Endometrium (tissue), 2 donors: Measurements from ENCODE around the gene CATSPERZ.

Experiments
- FAIRE-seq: peaks from 2 replicates; lab custom pipeline; 2012; peaks lifted over from hg19 to GRCh38; lab: Jason Lieb, UNC
- donor health status: control.
- donor health status: control.

Gene CATSPERZ

DNA sequence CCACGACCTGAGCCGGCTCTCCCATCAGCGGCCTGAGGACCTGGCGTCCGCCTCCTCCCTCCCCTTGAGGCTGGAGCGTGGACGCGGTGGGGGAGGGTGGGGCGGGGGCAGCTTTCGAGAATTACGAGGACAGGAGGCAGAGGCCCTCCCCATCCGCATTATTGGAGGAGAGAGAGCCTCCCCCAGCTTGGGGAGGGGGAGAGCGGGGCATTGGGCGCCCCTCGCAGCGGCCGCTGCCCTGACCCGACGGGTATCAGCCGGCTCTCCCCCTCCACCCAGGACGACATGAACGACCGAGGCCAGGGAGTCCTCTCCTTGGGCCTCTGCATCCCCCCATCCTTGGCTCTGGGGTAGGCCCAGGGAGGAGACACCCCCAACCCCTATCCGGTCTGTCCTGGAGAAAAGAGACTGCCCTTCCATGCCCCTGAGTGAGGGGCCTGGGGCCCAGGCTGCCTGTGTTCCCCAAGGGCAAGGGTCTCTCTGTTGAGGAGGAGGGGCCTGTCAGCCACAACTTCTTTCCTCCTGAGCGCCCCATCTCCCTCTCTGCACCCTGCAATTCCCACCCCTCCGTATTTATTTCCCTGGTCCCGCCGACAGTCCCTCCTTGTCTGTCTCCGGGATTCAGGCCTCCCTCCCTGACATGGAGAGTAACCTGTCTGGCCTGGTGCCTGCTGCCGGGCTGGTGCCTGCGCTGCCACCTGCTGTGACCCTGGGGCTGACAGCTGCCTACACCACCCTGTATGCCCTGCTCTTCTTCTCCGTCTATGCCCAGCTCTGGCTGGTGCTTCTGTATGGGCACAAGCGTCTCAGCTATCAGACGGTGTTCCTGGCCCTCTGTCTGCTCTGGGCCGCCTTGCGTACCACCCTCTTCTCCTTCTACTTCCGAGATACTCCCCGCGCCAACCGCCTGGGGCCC is 14.0 kb upstream of the CATSPERZ start:
- FAIRE-seq: no peak

DNA sequence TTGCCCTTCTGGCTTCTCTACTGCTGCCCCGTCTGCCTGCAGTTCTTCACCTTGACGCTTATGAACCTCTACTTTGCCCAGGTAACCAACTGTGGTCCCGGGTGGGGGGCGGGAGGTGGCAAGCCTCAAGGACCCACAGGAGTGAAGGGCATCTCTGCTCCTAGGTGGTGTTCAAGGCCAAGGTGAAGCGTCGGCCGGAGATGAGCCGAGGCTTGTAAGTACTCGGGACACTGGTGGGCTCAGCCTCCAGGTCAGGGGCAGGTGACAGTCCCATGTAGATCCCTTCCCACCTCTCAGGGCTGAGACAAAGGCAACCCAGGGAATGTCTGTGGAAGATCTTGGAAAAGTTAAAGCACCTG is 13.4 kb upstream of the CATSPERZ start:
- FAIRE-seq: no peak

DNA sequence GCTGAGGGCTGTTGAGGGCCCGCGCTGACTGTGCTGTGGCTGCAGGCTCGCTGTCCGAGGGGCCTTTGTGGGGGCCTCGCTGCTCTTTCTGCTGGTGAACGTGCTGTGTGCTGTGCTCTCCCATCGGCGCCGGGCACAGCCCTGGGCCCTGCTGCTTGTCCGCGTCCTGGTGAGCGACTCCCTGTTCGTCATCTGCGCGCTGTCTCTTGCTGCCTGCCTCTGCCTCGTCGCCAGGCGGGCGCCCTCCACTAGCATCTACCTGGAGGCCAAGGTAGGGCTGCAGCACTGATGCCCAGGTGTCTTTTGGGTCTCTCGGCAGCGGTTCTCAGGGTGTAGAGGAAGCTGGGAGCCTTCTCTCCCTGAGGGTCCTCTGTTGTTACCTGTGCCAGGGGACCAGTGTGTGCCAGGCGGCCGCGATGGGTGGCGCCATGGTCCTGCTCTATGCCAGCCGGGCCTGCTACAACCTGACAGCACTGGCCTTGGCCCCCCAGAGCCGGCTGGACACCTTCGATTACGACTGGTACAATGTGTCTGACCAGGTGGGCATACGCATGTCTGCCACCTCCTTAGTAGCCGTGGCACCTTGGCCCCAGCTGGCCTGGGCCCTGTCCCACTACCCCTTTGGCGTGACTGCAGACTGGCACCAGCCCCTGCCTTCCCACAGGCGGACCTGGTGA is 12.3 kb upstream of the CATSPERZ start:
- FAIRE-seq: no peak

DNA sequence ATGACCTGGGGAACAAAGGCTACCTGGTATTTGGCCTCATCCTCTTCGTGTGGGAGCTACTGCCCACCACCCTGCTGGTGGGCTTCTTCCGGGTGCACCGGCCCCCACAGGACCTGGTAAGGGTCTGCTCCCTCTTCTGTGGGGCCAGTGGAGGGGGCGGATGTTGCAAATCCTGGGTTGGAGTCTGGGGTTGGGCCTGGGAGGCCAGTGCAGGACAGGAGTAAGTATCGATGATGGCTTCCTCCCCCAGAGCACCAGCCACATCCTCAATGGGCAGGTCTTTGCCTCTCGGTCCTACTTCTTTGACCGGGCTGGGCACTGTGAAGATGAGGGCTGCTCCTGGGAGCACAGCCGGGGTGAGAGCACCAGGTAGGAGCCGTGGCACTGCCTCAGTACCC is 11.8 kb upstream of the CATSPERZ start:
- no peak for FAIRE-seq

DNA sequence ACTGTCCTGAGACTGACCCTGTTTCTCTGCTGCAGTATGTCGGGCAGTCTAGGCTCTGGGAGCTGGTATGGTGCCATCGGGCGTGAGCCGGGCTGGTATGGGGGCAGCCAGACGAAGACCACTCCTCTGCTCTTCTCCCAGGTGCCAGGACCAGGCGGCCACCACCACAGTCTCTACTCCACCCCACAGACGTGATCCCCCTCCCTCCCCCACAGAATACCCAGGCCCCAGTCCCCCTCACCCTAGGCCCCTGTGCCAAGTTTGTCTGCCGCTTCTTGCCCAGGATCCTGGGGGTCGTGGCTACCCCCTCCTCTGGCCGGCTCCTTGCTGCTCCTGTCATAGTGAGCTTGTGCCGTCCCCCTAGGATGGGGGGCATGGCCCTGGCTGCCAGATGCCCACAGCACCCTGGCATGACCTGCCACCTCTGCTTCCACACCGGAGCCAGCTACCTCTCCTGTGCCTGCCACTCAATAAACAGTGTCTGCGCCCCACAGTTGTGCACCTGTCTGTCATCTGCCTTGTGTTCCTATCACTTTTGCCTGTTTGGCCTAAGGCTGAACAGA is 11.1 kb upstream of the CATSPERZ start:
- no peak for FAIRE-seq

DNA sequence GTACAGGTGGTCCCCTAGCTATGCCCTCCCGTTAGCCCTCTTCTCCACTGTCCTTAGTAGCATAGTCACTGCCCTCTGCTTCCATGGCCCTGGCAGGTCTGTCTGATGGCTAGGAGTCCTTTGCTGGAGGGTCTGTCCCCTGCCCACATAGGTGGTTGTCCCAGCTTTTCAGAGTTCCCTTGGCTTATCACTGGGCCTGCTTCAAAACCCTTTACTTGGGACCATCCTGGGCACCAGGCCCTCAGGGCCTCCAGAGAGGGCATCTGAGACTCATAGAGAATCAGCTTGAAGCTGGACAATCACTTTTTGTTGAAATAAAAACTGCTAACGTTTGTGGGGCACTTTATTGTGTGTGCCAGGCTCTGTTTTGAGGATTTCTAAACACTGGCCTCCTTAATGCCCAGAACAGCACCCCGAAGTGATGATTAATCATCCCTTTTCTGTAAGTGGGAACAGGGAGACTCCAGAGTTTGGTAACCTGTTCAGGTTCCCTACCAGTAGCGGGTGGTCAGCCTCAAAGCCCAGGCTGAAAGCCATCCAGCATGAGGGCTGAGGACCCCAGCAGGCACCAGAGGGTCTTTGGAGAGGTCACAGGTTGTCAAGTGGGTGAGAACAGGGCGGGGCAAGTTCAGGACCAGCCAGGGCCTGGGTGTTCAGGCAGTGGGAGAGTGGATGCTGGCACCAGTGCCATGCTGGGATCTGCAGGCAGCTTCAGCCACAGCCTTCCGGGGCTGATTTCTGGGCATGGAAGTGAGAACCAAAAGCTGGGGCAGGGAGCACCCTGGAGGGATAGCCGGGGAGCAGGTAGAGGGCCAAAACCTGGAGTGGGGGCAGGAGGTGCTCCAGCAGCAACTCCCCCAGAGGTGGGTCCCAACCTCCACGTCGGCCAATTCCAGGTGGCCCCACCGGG is 9.6 kb upstream of the CATSPERZ start:
- FAIRE-seq: no peak

DNA sequence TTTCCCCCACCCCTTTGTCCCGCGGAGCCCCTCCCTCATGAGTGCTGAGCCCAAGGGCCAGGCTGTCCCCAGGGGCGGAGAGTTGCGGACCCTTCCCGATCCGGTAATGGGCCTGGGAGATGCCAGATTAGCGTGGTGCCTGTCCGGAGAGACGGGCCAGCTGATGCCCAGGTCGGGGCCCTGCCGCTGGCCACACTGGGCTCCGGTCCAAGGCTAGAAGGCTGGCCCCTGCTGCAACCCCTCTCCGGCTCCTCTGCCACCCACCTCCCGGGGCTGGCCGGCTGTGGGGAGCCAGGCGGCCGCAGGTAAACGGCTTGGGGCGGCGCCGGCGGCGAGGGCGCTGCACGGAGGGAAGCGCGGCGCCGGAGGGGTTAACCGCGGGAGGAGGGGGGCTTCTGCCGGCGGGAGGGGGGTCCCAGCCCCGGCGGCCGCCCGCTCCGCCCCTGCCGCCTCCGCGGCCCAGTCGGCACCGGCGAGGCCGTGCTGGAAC is 8.9 kb upstream of the CATSPERZ start, which contains the start of gene KCNK4:
KCNK4 (plus strand) TSS at position 41 of the 490 bp plus-strand sequence. CDS start 1,717 bp downstream, outside the sequence.
- FAIRE-seq: no peak

DNA sequence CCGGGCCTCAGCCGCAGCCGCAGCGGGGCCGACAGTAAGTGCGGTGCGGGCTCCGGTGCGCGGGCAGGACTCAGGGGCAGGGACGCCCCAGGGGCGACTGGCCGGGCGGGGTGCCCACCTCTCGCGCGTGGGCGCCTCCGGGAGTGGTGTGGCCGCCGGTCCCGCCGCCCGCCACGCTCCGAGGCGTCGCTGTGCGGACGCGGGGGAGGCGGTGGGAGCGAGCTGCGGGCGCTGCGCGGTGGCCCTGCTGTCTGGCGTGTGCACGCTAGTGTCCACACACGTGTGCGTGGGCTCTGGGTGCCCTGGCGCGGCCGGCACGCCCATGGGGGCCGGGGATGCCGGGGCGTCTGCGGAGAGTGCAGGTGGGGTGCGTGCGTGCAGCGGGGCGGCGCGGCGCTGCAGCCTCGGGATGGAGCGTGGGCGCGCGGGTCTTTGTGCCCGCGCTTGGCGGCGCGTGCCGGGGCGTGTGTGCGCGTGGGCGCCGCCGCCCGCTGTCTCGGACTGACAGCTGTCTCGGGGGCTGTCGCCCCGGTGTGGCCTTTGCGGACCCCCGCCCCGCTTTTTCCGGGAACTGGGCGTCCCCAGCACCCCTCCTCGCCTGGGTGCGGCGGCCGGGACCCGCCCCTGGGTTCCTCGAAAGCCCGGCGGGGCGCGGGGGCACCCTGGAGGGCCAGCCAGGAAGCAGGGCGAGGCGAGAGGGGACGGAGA is 8.3 kb upstream of the CATSPERZ start:
- FAIRE-seq: no peak

DNA sequence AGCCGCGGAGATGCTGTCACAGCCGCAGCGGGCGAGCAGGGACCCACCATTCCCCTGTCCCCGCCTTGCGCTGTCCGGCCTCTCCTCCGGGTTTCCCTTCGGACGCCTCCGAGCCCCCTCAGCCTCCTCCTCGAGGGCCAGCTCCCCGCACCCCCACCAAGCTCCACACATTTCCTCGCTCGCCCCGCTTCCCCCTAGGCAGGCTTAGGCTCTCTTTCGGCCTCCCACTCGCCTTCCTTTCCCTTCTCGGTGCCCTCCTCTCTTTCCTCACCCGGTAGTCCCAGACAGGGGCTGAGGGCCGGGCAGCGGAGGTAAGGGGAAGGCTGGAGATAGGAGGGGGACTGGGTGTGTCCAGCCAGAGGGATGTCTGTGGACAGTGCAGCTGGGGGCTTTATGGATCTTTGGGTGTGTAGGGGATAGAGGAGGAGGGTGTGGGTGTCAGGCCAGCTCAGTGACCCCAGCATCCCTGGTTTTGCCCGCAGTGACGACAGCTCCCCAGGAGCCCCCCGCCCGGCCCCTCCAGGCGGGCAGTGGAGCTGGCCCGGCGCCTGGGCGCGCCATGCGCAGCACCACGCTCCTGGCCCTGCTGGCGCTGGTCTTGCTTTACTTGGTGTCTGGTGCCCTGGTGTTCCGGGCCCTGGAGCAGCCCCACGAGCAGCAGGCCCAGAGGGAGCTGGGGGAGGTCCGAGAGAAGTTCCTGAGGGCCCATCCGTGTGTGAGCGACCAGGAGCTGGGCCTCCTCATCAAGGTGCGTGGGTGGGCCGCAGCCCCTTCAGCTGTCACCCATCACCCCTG is 7.5 kb upstream of the CATSPERZ start:
- FAIRE-seq: no peak

DNA sequence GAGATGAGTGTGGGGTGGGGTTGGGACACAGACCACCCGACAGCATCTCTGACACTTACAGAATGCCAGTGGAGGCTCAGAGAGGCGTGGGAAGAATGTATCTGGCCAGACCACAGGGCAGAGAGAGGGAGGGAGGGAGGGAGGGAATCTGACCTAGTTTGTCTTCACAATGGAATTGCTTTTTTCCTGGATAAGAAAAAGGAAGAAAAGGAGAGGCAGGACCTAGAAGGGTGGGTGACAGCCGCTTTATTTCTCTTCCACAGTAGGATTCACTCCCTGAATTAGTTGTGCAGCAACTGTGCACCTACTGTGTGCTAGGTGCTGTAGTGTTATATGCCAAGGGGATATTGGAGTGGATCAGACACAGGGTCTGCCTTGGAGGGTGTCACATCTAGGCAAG is 5.4 kb upstream of the CATSPERZ start:
- no peak for FAIRE-seq

DNA sequence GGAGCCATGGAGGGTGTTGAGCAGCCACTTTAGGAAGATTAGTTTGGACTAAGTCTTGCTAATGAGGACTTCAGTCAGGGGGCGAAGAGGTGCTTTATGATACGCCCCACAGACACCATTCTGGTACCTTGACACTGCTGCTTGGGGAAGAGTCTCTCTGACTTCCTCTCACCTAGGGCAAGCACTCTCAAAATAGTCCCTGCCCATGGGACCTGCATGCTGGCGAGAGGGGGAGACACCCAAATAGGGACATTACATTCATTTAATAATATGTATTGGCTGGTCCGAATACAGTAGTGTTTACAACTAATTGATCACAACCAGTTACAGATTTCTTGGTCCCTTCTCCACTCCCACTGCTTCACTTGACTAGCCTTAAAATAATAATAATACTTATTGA is 4.4 kb upstream of the CATSPERZ start:
- FAIRE-seq: no peak

DNA sequence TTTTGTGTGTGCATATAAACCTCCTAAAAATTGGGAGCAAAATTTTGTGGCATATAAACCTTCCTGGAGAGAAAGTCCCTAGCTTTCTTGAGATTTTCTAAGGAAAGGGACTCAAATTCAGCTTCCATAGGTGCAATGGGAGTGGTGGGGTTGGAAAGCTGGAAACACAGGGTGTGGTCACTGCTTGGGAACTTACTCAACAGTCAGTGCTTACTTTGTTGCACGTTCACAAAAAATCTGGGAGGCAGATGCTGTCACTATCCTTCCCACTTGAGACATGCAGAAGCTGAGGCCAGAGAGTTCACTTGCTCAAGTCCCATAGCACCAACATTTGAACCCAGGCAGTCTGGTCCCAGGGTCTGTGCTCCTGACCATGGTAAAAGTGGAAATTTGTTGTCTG is 3.9 kb upstream of the CATSPERZ start:
- FAIRE-seq: no peak

DNA sequence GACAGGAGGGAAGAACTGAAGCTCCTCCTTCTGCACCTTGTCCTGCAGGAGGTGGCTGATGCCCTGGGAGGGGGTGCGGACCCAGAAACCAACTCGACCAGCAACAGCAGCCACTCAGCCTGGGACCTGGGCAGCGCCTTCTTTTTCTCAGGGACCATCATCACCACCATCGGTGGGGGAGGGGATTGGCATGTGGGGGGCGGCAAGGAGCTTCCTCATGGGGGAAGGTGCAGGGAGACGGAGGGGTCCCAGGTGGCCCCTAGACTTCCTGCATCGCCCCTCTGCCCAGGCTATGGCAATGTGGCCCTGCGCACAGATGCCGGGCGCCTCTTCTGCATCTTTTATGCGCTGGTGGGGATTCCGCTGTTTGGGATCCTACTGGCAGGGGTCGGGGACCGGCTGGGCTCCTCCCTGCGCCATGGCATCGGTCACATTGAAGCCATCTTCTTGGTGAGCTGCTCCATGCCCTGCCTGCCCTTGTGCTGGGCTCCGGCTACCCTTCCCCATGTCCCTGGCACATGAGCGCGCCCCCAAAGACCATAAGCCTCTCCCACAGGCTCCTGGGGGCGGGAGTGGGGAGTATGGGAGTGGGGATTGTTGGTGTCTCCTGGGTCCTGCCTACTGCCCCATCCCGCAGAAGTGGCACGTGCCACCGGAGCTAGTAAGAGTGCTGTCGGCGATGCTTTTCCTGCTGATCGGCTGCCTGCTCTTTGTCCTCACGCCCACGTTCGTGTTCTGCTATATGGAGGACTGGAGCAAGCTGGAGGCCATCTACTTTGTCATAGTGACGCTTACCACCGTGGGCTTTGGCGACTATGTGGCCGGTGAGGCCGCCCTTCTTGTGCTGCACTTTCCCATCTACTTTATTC is 3.1 kb upstream of the CATSPERZ start:
- FAIRE-seq: no peak

DNA sequence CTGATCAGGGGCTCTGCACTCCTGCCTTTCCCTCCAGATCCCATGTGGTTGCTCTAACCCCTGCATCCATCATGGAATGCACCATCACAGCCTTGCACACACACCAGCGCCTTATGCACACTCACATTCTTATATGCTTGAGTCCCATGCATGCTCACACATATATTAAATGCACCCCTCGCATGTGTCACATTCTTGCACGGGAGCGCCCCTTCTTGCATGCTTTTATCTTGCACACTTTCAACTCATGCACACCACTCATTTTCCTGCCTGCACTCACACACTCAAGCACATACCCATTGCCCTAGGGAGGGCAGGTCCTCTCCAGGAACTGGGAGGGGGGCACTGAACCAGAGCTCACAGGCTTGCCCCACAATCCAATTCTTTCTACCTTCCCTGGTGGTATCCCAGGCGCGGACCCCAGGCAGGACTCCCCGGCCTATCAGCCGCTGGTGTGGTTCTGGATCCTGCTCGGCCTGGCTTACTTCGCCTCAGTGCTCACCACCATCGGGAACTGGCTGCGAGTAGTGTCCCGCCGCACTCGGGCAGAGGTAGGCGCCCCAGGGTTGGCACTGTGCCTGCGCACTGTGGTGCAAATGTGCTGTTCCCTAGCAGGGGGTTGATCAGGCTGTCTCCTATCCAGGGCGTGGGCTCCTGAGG is 2.3 kb upstream of the CATSPERZ start:
- FAIRE-seq: no peak

DNA sequence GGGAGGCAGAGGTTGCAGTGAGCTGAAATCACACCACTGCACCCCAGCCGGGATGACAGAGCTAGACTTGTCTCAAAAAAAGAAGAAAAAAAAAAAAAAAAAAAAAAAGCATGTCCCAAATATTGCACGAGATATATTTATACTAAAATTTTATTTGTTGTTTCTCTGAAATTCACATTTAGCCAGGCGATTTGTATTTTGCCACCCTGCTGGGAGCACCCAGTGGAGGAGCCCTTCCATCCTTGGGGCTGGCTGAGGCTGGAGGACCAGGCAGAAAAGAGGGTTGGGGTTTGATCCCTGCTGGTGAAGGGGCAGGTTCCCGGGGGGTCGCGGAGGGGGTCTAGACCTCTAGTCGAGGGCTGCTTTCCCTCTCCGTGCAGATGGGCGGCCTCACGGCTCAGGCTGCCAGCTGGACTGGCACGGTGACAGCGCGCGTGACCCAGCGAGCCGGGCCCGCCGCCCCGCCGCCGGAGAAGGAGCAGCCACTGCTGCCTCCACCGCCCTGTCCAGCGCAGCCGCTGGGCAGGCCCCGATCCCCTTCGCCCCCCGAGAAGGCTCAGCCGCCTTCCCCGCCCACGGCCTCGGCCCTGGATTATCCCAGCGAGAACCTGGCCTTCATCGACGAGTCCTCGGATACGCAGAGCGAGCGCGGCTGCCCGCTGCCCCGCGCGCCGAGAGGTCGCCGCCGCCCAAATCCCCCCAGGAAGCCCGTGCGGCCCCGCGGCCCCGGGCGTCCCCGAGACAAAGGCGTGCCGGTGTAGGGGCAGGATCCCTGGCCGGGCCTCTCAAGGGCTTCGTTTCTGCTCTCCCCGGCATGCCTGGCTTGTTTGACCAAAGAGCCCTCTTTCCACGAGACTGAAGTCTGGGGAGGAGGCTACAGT is 952 bp upstream of the CATSPERZ start:
- no peak for FAIRE-seq

DNA sequence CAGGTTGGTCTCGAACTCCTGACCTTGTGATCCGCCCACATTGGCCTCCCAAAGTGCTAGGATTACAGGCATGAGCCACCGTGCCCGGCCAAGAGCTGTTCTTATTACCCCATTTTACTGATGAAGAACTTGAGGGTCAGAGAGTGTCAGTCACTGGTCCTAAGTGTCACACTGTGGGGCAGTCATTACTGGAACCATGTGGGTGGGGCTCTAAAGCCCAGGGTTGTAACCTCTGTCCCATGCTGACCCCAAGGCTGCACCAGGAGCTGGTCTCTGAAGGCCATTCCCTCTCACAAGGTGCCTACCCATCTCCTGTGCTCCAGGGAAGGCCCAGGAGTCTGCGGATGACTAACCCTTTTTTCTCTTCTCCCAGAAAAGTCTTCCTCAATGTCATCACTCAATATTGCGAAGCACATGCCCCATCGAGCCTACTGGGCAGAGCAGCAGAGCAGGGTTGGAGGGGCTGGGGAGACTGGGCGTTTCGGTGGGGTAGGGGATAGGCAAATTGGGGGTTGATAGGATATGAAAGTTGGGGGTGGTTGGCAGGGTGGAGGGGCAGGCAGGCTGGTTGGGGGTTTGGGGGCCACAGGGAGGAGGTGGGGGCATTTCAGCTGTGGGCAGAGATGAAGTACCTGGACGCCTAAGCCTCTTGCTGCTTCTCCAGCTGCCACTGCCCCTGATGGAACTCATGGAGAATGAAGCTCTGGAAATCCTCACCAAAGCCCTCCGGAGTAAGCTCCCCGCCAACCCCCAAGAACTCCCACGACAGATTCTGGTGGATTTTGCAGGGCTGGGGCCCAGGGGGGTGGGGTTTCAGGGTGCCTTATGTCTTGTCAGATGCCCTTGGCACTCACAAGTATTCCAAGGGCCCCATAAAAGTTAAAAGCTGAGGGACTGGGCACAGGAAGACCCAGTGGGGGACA is 3.2 kb downstream of the CATSPERZ start:
- FAIRE-seq: no peak

DNA sequence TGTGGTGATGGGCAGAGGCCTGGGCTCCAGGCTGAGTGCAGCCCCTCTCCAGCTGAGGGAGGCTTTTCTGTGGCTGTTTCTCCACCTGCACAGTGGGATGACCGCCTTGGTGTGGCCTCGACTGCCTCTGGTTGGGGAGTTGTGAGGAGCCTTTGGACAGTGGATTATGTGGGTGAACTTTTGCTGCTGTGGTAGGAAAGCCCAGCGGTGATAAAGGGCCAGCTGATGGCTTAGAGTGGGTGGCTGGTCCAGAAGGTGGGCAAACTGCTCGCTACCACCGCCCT is 3.8 kb downstream of the CATSPERZ start:
- no peak for FAIRE-seq
